ENCODE results near the gene TOX2.
A peak's percentile ranks its signal among the peaks of the same experiment; 100 is the strongest.

The TOX2 gene

DNA sequence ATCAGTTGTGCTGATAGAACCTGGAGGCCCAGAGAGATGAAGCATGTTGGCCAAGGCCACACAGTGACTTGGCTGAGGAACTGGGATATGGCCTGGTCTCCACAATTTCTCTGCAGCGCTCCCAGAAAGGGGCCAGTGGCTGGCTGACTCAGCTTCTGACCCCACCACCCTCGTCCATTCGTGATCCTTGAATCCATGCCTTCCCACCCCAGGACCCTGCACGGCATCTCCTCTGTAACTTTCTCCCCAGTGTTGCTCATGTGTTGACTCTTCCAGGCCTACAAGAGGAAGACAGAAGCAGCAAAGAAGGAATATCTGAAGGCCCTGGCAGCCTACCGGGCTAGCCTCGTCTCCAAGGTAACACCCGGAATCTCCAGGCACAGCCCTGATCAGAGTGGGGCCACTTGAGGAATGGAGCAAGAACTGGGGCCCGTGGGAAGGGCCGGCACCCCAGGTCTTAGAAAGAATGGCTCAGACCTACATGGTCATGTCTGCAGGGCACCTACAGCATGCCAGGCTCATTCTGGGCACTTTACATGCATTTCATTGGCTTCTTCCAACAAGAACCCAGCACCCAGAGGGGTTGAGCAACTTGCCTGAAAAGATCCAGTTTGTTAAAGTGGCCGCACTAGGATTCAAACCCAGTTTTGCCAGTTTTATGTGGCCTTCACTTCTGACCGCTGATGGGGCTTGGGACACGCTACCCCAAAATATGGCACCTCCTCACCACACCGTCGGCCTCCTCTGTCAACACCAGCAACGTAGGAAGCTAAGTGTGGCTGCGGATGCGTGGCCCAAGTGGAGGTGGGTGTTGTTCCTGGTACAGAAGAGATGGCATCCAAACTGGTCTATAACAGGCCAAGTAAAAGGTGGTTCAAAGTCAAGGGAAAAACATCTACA, 150.1 kb downstream of the TOX2 start:
- Histone ChIP-seq H3K36me3 (ENCODE audit: low read depth) (no peaks in the 10 kb centered on the region), H3K27me3 (ENCODE audit: insufficient read depth, poor library complexity, severe bottlenecking) (no peaks in the 10 kb centered on the region), H3K27ac (ENCODE audit: poor library complexity, severe bottlenecking) (no peak overlapping the region), H3K4me3 (ENCODE audit: severe bottlenecking) (no peak overlapping the region), H3K4me1 (ENCODE audit: insufficient read depth, poor library complexity, severe bottlenecking) (no peaks in the 10 kb centered on the region), H3K9me3 (ENCODE audit: severe bottlenecking) (no peaks in the 10 kb centered on the region)
- no peak for ATAC-seq (ENCODE audit: low read depth)
- DNase-seq (ENCODE audit: low spot score) = no peak
- TF ChIP-seq, protein P1, sequence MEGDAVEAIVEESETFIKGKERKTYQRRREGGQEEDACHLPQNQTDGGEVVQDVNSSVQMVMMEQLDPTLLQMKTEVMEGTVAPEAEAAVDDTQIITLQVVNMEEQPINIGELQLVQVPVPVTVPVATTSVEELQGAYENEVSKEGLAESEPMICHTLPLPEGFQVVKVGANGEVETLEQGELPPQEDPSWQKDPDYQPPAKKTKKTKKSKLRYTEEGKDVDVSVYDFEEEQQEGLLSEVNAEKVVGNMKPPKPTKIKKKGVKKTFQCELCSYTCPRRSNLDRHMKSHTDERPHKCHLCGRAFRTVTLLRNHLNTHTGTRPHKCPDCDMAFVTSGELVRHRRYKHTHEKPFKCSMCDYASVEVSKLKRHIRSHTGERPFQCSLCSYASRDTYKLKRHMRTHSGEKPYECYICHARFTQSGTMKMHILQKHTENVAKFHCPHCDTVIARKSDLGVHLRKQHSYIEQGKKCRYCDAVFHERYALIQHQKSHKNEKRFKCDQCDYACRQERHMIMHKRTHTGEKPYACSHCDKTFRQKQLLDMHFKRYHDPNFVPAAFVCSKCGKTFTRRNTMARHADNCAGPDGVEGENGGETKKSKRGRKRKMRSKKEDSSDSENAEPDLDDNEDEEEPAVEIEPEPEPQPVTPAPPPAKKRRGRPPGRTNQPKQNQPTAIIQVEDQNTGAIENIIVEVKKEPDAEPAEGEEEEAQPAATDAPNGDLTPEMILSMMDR (IDR thresholded peaks at IDR 0.05; ENCODE audit: poor library complexity, severe bottlenecking) = no peak

DNA sequence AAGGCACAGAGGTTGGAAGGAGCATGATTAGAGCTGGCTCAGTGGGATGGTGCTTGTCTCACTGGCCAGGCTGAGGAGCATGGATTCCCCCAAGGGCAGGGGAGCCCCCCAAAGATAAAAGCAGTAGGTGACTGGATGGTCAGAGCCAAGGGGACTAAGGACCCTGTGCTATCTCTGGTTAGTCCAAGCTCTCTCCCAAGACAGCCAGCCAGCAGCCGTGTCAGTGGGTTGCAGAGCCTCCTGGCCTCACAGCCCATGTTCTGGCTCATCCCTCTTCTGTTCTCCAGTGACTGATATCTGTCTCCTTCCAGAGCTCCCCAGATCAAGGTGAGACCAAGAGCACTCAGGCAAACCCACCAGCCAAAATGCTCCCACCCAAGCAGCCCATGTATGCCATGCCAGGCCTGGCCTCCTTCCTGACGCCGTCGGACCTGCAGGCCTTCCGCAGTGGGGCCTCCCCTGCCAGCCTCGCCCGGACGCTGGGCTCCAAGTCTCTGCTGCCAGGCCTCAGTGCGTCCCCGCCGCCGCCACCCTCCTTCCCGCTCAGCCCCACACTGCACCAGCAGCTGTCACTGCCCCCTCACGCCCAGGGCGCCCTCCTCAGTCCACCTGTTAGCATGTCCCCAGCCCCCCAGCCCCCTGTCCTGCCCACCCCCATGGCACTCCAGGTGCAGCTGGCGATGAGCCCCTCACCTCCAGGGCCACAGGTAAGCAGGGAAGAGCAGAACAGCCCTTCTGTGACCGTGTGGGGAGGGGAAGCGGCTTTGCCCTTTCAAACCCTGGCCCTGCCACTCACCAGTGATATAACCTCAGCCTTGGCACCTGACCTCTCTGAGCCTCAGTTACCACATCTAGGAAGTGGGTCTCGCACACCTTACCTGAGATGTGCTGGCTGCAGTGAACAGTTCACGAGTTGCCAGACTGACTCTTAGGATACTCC, 151.0 kb downstream of the TOX2 start:
- Histone ChIP-seq H3K27me3 (ENCODE audit: insufficient read depth, poor library complexity, severe bottlenecking) (no peaks in the 10 kb centered on the region), H3K9me3 (ENCODE audit: severe bottlenecking) (no peaks in the 10 kb centered on the region), H3K36me3 (ENCODE audit: low read depth) (no peaks in the 10 kb centered on the region), H3K4me3 (ENCODE audit: severe bottlenecking) (no peak overlapping the region), H3K4me1 (ENCODE audit: insufficient read depth, poor library complexity, severe bottlenecking) (no peaks in the 10 kb centered on the region), H3K27ac (ENCODE audit: poor library complexity, severe bottlenecking) (no peak overlapping the region)
- ATAC-seq (ENCODE audit: low read depth) = peak; percentile 17; the same call in 1 of the 3 replicates
- DNase-seq (ENCODE audit: low spot score) = peak; percentile 80
- TF ChIP-seq, protein P1 (IDR thresholded peaks at IDR 0.05; ENCODE audit: poor library complexity, severe bottlenecking) = no peak

DNA sequence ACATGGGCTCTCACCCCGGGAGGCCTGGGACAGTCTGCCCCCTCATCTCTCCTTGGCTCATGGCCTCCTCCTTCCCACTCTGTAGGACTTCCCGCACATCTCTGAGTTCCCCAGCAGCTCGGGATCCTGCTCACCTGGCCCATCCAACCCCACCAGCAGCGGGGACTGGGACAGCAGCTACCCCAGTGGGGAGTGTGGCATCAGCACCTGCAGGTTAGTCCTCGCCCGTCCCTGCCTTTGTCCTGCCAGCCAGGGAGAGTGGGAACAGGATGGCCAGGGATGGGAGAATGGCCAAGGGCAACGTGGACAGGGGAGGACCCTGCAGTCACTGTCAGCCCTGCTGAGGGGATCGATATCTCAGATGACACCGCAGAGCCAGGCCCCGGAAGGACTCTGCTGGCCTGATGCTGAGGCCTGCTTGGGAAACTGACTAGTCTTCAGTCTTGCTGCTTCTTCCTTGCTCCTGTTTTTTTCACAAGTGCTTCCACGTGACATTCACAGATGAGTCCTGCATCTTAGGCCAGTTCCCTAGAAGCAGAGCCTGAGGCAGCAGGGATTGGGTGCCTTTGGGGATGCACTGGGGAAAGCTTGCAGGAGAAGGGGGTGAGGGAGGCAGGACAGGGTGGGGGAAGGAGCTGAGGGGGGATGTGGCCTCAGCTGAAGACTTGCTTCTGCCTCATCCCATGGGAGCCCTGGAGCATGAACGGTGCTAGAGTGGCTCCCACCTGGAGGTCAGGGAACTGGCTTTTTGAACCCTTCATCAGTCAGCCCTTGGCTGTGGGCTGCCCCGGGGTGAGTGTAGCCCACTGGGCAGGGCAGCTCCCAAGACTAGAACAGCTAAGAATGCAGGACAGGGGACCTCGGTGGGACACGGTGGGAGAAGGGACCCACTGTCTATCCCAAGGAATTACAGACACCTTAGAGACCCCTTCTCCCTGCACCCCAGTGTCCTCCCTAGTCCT, 152.3 kb downstream of the TOX2 start:
- Histone ChIP-seq H3K4me1 (ENCODE audit: insufficient read depth, poor library complexity, severe bottlenecking) (no peaks in the 10 kb centered on the region), H3K27ac (ENCODE audit: poor library complexity, severe bottlenecking) (no peak overlapping the region), H3K36me3 (ENCODE audit: low read depth) (no peaks in the 10 kb centered on the region), H3K9me3 (ENCODE audit: severe bottlenecking) (no peaks in the 10 kb centered on the region), H3K27me3 (ENCODE audit: insufficient read depth, poor library complexity, severe bottlenecking) (no peaks in the 10 kb centered on the region), H3K4me3 (ENCODE audit: severe bottlenecking) (no peak overlapping the region)
- TF ChIP-seq, protein P1 (IDR thresholded peaks at IDR 0.05; ENCODE audit: poor library complexity, severe bottlenecking) = no peak
- ATAC-seq (ENCODE audit: low read depth) = peak; percentile 4; the same call in 2 of the 3 replicates
- DNase-seq (ENCODE audit: low spot score) = peak; percentile 86

DNA sequence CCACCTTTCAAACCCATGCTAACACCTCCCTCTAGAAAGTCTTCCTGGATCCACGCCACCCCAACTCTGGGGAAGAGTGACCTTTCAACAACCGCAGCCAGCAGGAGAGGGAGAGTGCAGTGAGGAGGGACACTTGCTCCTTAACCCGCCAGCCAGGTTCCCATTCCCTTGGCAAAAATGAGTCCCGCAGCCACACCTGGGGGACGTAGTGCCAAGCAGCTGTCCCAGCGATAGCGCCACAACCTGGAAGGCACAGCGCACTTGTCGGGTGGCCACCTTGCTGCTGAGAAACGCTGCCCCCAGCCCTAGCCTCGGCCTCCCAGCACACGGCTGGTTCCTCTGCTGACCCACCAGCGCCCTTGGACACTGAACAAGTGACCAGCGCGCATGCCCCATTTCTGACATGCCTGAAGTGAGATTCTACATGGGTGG, 153.0 kb downstream of the TOX2 start:
- H3K4me1 ChIP-seq (ENCODE audit: insufficient read depth, poor library complexity, severe bottlenecking) = no peaks in the 10 kb centered on the region
- no peaks in the 10 kb centered on the region for H3K36me3 ChIP-seq (ENCODE audit: low read depth)
- ATAC-seq (ENCODE audit: low read depth) (no peak), DNase-seq (ENCODE audit: low spot score) (no peak)
- no peaks in the 10 kb centered on the region for H3K9me3 ChIP-seq (ENCODE audit: severe bottlenecking)
- no peak overlapping the region for H3K27ac ChIP-seq (ENCODE audit: poor library complexity, severe bottlenecking)
- H3K4me3 ChIP-seq (ENCODE audit: severe bottlenecking) = no peak overlapping the region
- TF ChIP-seq, protein P1 (IDR thresholded peaks at IDR 0.05; ENCODE audit: poor library complexity, severe bottlenecking) = no peak
- no peaks in the 10 kb centered on the region for H3K27me3 ChIP-seq (ENCODE audit: insufficient read depth, poor library complexity, severe bottlenecking)
